ENCODE results near the gene TAGAP.

DNA sequence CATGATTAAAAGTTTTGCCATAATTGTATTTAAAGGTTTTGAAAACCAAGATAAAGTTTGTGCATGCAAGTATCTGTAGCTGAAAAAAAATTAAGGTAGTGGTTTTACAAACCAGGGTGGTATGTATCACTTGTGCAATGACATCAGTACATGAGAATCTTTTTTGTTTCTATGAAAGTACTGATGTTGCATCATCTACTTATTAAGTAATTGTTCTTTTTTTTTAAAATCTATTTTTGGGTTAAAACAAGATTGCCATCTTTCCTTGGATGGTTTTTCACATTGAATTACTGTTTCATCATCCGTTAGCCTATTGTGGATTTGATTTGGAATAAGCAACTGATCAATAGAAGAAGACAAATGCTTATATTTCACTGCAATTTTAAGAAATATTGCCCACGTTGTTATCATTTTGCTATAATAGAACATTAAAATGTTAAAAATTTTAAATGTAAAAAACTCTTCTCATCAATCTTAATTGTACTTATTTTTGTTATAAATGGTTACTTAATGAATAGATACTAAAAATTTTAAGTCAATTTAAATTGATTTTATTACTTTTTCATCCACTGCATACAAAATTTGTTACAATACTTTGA lies 39.8 kb upstream of the TAGAP start:
- TF ChIP-seq ZNF217 (CRISPR knock-in tag; IDR thresholded peaks at IDR 0.05) (no peak), POLR2A (conservative IDR thresholded peaks at IDR 0.05) (no peak), YY1 (IDR thresholded peaks at IDR 0.05; ENCODE audit: borderline replicate concordance in 1 of 3, control insufficient read depth in 1 of 3, extremely low read depth in 1 of 3, insufficient read depth in 3 of 3, insufficient read length in 1 of 3, insufficient replicate concordance in 2 of 3, low read depth in 1 of 3, low read length in 2 of 3) (no peak), SRSF1 (IDR thresholded peaks at IDR 0.05; ENCODE audit: low read depth, low read length) (no peak), TEAD4 (IDR thresholded peaks at IDR 0.05; ENCODE audit: low read length) (no peak), TEAD4 (CRISPR knock-in tag; IDR thresholded peaks at IDR 0.05; ENCODE audit: borderline replicate concordance) (no peak), HNRNPL (IDR thresholded peaks at IDR 0.05; ENCODE audit: low read depth, low read length) (no peak), GABPB1 (CRISPR knock-in tag; IDR thresholded peaks at IDR 0.05) (no peak), ESRRA (IDR thresholded peaks at IDR 0.05; ENCODE audit: borderline replicate concordance, low read depth) (no peak), MCM2 (IDR thresholded peaks at IDR 0.05; ENCODE audit: low read depth) (no peak), TAF1 (IDR thresholded peaks at IDR 0.05; ENCODE audit: control insufficient read depth, extremely low read depth, insufficient read depth, low read length, severe bottlenecking) (no peak)
- TF ChIP-seq, protein P1, sequence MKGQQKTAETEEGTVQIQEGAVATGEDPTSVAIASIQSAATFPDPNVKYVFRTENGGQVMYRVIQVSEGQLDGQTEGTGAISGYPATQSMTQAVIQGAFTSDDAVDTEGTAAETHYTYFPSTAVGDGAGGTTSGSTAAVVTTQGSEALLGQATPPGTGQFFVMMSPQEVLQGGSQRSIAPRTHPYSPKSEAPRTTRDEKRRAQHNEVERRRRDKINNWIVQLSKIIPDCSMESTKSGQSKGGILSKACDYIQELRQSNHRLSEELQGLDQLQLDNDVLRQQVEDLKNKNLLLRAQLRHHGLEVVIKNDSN (CRISPR knock-in tag; IDR thresholded peaks at IDR 0.05), result no peak
- TF ChIP-seq, protein P2, sequence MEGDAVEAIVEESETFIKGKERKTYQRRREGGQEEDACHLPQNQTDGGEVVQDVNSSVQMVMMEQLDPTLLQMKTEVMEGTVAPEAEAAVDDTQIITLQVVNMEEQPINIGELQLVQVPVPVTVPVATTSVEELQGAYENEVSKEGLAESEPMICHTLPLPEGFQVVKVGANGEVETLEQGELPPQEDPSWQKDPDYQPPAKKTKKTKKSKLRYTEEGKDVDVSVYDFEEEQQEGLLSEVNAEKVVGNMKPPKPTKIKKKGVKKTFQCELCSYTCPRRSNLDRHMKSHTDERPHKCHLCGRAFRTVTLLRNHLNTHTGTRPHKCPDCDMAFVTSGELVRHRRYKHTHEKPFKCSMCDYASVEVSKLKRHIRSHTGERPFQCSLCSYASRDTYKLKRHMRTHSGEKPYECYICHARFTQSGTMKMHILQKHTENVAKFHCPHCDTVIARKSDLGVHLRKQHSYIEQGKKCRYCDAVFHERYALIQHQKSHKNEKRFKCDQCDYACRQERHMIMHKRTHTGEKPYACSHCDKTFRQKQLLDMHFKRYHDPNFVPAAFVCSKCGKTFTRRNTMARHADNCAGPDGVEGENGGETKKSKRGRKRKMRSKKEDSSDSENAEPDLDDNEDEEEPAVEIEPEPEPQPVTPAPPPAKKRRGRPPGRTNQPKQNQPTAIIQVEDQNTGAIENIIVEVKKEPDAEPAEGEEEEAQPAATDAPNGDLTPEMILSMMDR (IDR thresholded peaks at IDR 0.05 in 2 of 3, conservative IDR thresholded peaks at IDR 0.05 in 1 of 3; ENCODE audit: insufficient read depth in 2 of 3, low read depth in 1 of 3, low read length in 3 of 3), result no peak
